GM19468 (cell line): ENCODE results near the gene CDH13.

Experiments used
- ATAC-seq: cut with Tn5 transposase; IDR thresholded peaks from one replicate; pipeline ENCODE4 v1.9.1; 2021; ENCODE audit warnings: mild to moderate bottlenecking, moderate library complexity, moderate number of reproducible peaks; ENCODE audit not compliant: unreplicated experiment; ENCODE audit errors: extremely low read depth

The CDH13 gene

DNA sequence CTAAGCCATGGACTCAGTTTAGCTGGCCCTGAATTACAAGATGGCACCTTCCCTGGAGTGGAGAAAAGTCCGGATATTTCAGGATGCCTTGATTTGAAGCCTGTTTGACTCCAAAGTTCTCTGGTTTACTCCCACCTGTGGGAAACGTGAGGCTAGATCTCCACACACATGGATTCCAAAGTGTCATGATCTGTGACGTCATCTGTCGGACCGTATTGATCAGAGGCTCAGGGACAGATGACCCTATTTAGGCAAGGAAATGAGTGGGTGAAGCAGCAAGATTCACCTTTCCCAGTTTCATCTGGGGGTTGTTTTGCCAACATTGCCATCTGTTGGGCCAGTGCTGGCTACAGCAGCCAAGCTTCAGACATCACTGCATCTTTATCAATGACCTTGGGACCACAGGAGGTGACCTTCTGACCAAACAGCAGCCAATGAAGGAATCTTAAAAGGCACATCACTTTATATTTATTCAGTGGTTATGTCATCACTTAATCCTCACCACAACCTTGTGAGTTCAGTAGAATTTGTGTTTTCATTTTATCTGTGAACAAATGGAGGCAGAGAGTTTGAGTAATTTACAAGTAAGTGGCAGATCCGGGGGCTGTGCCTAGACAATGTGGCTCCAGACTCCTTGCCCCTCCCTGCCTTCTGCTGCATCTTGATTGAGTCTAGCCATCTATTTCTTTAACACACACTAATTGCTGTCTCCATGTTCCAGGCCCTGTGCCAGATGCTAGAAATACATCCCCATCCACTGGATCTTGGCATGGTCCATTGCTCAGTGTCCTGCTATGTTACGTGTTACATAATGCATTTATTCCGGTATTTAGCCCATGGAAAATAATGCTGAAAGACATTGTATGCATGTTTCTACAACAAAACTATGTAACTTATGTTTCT lies 1.5 kb upstream of the CDH13 start:
- no peak for ATAC-seq

DNA sequence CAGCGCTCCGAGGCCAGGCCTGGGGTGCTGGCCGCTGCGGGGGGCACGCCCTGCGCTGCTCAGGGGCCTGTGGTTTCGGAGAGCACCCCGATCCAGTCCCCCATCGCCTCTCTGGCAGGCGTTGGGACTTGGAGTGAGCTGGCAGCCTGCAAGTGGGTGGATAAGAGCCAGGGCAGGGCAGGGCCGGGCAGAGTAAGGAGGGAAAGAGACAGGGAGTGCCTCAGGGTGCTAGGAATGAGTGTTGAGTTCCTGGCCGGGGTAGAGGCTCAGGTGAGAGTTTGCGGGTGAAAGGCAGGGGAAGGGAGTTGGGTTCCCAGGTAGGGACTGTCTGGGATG lies 1.3 kb downstream of the CDH13 start:
- ATAC-seq, result no peak

DNA sequence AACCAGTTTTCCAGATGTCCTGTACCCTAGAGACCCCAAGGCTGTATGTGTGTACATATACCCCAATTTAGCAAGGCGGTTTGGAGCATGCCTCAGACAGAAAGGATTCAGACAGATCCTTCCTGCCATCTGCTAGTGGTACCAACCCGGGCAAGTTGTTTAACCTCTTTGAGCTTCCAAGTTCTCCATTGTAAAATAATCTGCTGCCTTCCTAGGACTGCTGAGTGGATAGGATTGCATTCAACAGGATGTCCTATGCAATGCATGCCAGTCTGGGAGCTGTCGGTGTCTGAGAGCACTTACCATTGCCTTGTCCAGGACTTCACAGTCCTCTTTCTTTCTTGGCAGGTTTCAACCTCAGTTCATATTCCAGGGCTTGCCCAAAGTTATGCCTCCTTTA lies 1.9 kb downstream of the CDH13 start:
- no peak for ATAC-seq

DNA sequence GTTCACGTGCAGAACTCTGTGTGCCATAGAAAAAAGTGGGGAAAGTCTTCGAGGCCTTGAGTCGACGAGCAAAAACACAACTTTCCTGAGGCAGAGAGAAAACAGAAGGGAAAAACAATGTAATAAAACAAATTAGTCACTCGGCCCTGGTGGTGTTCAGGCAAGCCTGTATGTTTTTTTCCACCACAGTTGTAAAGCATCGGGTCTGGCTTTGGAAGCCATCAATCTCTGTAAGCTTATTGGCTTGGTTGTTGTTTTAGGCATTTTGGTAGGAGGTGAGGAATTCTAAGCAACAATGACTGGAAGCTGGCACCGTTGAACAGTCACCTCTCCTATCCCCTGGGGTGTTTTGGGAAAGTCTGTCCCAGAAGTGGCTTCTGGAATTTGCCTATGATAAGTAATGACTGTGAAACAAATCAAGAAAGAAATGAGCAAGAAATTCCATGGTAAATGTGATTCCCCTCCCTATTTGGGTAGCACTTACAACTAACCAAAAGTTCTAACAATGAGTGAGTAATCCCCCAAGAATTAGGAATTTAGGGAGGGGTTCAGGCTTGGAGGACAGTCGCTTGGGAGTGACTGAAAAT lies 2.8 kb downstream of the CDH13 start:
- ATAC-seq, result no peak

DNA sequence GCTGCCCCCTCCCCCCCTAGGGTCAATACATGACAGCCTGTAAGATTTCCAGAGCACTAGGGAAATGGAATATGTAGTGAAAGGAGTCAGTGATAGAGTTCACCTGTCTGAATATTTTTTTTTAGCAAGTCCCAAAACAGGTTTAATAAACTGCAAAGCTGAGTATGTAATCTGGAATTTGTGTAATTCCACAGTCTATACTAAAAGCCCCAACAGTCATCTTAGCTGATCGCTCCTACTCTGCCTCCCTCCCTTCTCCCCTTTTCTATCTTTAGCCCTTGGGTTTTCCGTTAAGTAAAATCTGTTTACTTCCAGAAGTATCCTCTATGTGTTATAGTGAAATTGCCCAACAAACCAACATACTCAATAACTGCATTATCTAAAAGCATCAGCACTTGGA lies 3.5 kb downstream of the CDH13 start:
- no peak for ATAC-seq

DNA sequence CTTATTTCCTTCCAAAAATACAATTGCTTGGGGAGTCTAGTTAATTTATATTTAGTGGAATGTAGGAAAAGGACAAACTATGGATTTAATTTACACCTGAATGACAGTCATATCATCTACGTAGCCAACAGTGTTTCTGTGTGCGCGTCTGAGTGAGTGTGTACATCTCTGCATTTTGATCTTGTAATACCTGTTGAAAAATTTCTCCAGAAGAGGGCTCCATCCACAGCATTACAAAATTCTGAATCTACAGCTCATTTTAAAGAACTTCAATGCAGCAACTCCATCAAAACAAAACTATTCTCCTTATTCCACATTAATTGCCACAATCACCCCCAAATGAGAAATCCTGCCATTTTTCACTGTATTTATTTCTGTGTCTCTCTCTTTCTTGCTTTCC lies 3.9 kb downstream of the CDH13 start:
- ATAC-seq, result no peak

DNA sequence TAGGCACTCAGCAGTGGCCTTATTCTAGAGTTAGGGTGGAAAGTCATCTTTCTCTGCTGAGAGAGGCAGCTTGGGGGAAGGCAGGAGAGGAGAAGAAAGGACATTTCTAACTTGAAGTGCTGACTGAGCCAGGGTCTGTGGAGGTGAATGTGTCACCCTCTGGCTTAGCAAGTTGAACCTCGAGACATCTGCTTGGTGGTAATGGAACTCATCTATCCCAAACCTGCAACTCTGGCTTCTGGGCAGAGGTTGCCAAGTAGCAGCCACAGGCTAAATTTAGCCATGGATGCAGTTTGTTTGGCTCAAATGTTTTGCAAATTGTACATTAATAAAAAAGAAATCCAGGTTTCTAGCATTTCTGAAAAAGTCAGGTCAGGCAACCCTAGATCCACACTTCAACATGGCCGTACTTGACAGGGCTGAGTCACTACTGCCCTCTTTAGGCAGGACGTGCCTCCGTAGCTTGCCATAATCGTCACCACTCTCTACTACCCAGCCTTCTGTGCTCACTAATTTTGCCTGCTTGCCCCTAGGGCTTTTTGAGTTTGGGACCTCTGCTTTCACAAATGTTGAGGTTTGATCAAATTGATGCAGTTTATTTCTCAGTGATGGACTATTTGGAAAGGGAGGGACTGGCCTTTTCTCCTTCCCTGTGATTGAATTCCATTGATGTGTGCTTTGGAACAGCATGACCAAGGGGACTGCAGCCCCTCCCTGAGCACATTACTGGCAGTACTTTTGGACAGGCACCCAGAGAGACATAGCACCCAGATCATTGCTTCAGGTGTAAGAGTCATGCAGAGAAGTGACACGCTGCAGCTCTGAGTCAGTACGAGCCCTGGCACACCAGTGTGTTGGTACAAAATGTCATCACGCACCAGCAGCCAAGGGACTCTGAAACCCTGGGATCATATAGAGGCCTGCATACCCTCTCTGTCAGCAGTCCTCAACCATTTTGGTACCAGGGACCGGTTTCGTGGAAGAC lies 5.2 kb downstream of the CDH13 start:
- ATAC-seq, result no peak

DNA sequence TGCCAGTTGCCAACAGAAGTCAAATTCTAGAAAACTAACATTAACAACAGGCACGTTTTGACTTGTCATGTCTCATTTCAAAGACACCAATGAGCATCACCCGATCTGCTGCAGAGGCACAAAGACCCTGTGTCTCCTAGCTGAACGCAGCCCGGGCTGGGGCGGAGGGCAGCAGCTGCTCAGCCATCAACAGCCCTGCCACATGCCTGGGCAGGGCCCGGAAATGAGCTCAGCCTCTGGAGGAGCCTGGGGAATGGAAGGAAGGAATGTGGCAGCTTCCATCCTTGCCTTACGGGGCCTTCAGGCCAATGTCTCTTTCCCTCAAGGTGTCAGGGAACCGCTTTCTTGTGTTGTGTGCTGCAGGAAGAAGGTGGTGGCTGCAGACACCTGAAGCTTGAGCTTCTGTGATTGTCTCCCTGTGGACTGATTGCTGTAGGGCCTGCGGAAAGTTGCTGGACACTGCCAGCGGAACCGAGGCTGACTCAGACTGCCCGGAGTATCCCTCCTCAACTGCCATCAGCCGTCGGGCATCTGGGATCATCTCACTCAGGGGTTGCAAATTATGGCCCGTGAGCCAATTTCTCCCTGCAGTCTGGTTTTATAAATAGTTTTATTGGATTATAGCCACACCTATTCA lies 7.3 kb downstream of the CDH13 start:
- ATAC-seq, result no peak

DNA sequence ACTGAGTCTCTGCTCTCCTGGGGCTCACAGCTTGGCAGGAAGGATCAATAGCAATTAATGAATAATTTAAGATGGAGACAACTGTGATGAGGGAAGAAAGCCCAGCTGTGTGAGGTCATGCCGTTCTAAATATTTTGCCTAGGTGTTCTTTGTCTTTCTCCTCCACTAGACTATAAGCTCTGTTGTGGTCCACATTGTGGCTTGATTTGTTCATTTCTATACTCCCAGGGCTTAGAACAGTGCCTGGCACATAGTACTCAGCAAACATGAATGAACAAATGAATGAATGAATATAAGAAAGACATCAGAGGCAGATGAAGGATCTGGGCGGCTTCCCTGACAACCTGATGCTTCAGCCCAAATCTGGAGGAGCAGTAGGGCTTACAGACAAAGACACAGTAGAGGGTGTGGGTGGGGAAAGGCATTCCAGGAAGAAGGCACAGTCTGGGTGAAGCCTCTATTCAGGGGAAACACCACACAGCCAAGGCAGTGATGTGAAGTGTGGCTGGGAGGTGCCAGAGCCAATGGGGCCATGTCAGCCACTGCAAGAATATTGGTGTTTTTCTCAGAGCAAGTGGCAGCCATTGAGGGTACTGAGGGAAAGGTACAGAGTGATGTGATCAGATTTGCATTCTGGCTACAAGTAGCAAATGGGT lies 8.3 kb downstream of the CDH13 start:
- ATAC-seq, result no peak

DNA sequence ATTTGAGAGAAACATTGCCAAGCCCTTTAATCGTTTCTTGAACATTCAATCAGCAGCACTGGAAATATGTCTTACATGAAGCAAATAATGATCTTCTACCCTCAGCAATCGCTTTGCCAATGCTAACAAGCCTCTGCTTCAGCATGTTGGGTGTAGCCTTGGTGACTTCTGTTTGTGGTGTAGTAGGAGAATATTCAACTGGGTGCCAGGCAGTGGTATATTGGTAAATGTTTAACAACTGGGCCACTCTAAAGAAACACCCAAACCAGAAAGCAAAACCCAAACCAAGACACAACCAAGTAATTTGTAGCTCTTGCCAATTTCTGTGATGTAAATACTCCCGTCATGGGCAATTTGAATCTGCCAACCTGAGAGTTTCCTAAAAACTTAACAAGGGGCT lies 9.7 kb downstream of the CDH13 start:
- ATAC-seq, result no peak

DNA sequence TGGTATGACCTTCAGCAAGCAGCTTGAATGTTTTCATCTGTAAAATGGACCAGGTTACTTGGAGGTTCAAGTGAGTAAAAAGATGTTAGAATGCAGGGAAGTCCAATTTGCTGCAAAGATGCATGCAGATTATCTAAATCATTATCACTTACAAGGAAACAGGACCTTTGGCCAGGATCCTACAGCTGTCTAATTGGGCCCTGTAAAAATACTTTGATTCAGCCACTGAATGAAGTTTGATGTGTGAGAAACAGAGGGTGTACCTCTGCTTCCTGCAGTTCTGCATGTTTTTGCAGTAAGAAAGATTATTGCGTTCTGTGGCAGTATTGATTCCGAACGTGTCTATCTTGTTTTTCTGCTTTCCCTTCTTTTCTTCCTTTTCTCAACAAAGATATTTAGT lies 10.2 kb downstream of the CDH13 start:
- ATAC-seq, result no peak

DNA sequence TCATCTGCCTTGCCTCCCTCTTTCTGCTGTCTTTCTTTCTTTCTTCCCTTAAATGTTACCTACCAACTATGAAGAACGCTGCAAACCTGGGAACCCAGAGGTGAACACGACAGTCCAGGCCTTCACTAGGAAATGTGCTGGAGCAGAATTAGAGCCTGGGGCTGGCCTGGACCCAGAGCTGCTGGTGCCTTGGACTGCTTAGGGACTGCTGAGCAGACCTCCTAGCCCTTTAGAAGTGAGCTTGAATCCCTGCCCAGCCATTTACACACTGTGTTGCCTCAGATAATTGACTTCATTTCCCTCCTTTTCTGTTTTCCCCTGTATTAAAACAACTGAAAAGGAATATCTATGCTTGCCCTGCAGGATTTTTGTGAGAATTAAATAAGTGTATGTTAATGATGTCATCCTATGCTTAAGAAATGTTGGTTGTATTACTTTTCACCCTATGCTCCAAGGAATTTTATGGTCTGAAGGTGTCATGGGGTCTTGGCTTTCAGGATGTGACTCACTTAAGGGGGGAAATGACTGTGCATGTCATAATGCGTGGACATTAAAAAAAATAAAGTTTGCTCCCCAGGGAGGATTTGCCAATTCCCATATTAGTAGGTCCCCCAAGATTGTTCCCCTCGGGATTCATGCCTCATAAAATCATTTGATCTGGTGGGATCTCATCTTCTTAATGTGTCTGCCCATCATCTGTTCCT lies 11.5 kb downstream of the CDH13 start:
- ATAC-seq, result no peak

DNA sequence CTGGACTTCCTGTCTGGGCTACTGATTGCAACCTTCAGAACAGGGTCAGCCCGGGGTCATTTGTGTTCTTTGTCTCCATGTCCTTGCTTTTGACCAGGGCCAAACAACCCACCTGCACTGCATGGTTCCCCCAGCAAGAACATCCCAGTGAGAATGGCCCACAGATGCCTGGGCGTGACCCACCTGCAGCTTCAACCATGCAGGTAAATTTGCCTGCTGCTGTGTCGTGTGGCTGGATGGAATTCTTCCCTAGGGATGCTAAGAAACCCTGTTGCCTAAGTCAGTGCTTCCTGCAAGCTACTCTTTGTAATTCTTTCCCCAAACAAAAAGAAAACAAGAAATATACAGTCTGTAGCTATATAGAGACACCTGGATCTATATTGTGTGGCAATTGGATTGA lies 12.5 kb downstream of the CDH13 start:
- ATAC-seq, result no peak

DNA sequence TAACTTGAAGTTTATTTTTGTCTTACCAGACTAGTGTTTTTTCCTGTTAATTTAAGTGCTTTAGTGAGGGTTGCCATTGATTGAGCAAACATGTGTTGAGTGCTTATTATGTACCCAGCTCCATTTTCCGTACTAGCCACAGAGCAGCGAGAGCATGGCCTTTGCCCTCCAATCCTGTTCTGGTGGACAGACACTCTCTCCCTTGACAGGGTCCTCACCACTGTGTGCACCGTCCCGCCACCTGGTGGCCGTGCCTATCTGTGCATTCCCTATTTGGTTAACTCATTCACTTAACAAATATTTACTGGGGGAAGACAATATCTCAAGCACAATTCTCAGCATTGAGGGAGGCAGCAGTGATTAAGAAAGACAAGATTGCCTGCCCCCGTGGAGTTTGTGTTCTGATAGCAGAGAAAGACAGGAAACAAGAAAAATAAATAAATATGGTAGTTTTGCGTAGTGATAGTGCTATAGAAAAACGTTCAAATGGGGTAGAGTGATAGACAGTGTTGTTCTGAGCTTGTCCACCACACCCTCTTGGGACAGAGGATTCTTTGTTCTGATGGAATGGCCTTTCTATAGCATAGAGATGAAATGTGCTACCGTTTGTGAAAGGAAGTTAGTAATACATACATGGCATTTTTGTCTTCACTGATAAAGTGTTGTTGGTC lies 13.0 kb downstream of the CDH13 start:
- ATAC-seq, result no peak

DNA sequence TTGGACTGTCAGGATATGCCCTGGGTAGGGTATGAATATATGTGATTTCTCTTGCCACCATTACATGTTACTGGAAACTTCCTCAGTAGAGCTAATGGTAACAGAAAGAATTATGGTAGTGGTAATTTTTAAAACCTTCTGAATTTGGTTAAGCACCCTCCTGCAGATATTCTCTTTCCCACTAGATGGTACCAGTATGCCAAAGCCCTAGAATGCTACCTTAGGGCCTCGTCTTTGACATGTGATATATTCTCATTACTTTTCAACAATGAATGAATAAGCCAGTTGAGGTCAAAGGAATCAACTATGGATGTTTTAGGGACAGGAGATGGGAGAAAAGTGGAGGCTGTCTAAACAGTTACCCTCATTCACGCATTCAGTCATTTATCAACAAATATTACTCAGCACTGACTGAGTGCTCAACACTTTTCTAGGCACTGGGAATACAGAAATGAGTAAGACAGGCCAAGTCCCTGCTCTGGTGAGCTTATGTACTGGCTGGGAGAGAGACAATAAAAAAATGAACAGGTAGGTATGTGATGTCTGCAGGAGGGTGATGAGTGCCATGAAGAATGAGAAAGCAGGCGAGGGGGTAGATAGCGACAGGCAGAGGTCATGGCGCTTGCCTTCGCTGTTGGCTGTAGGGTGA lies 14.7 kb downstream of the CDH13 start:
- no peak for ATAC-seq

DNA sequence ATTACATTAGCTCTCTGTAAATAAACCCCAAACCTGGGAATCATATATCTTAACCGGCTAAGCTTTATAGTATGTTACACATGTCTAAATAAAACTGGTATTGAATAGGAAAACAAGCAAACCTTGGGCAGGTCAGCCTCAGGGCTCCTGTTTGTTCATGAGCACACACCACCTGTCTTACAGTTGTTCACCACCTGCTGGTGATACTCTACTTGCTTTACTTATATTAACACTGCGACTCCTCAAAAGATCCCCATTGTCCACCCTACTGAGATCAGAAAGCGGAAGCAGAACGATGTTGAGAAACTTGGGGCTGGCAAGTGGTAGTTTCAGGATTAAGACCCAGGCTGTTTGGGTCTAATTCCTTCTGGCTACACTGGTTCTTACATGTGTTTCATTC lies 16.4 kb downstream of the CDH13 start:
- ATAC-seq, result no peak

DNA sequence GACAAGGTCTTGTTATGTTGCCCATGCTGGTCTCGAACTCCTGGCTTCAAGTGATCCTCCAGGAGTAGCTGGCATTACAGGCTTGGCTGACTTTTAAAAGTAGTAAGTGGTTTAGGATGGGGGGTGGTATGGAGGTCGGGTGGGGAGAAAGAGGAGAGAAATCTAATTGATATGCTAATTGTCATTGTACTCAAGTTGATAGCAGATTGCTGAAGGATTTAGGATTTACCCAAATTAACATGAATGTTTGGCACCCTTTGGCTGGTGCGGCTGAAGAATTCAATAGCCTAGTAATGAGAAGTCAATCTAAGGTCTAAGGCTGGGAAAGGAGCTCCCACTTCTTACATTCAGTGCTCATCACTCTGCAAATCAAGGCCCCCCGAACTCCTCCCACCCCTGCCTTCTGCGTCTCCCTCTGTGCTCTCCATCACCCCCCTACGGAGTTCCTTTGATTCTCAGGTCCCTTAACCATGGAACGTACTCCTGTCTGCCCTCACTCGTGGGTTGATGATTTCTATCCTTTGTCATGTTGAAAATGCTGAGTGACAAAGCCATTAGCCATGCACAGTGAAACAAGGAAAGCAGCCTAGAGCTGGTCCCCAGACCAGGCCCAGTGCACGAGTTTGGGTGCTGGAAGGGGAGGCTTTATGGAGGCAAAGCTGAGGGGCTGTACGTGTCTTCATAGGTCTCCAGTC lies 17.3 kb downstream of the CDH13 start:
- ATAC-seq, result no peak

DNA sequence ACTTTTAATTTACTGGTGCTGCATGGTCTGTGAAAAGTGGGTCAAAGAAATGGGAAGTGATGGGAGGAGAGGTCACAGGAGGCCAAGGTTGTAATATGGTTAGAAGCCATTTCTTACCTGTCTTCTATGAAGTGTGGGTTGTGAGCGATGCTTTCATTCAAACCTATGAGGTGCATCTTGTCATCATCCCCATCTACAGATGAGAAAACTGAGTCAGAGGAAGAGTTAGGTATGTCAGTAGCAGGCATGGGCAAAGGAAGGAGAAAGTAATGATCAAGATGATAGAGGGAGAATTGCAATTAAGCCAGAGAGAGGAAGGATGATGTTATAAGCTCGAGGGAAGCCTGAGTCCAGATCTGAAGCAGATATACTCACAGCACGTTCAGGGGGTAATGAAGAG lies 19.7 kb downstream of the CDH13 start:
- ATAC-seq, result no peak
